ENCODE data around the gene LRP3.
"Not testable (repeated sequence)": the region's sequence is repeated elsewhere in the genome, so short reads cannot be mapped to it uniquely, and the experiment has no call there.

Gene LRP3, protein sequence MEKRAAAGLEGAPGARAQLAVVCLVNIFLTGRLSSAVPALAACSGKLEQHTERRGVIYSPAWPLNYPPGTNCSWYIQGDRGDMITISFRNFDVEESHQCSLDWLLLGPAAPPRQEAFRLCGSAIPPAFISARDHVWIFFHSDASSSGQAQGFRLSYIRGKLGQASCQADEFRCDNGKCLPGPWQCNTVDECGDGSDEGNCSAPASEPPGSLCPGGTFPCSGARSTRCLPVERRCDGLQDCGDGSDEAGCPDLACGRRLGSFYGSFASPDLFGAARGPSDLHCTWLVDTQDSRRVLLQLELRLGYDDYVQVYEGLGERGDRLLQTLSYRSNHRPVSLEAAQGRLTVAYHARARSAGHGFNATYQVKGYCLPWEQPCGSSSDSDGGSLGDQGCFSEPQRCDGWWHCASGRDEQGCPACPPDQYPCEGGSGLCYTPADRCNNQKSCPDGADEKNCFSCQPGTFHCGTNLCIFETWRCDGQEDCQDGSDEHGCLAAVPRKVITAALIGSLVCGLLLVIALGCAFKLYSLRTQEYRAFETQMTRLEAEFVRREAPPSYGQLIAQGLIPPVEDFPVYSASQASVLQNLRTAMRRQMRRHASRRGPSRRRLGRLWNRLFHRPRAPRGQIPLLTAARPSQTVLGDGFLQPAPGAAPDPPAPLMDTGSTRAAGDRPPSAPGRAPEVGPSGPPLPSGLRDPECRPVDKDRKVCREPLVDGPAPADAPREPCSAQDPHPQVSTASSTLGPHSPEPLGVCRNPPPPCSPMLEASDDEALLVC

DNA sequence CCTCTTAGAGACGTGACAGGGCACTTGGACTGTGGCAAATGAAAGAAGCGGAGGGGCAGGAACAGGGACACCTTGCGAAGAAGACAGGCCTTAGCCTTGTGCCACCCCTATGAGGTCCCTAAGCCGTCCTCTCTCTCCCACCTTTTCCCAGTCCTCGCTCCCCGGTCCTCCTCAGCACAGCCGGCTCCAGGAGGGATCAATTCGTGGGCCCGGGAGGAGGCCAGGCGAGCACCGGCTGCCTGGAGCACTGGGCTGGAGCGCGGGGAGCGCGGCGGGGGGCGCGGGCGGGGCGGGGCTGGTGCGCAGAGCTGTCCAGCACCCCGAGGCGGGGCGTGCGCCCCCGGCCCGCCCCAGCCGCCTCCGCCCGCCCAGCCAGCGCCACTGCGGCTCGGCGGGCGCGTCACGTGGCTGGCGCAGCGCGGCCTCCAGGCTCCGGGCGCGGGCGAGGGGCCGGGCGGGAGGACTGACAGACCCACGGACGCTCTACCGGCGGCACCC, at the start of gene LRP3:
LRP3 (plus strand) TSS at position 466 of the 498 bp plus-strand sequence. CDS start 456 bp downstream, outside the sequence.
- DNase-seq, result no peak

DNA sequence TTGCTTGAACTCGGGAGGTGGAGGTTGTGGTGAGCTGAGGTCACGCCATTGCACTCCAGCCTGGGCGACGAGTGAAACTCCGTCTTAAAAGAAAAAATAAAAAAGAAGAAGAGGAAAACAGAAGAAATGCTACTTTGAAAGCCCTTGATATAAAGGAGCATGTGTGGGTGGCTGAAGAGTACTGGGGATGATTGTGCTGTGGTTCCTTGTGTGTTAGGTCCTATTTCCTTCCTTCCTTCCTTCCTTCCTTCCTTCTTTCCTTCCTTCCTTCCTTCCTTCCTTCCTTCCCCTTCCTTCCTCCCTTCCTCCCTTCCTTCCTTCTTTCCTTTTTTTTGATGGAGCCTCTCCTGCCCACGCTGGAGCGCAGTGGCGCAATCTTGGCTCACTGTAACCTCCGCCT, 47.9 kb upstream of the LRP3 start:
- DNase-seq, result no peak

GRCh38 chr19:33147538-33147937, 46.6 kb upstream of the LRP3 start:
- no peak for DNase-seq

DNA sequence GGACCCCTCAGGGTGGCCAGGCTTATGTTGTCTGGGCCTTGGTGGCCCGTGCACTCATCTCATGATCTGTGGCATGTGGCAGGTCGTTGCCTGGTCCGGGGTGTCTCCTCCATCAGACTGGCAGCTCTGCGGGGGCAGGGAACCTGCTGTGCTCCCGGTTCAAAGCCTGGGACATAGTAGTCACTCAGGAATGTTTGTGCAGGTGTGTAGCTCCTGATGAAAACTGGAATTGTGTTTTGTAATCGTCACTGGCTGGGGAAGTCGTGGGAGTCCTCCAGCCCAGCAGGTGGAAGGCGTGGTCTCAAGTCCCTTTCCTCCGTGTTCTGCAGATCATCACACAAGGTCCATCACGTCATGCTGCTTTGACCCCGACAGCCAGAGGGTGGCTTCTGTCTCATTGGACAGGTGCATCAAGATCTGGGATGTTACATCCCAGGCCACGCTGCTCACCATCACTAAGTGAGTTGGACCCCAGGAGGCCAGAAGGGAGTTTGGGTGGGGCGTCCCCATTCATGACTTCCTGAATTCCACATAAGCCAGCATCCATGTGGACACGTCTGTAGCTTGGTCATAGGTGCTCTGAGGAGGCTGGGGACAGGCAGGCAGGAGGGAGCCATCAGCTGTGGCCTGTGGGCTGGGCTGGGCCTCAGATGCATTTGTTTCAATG, 43.1 kb upstream of the LRP3 start:
- DNase-seq, result no peak

DNA sequence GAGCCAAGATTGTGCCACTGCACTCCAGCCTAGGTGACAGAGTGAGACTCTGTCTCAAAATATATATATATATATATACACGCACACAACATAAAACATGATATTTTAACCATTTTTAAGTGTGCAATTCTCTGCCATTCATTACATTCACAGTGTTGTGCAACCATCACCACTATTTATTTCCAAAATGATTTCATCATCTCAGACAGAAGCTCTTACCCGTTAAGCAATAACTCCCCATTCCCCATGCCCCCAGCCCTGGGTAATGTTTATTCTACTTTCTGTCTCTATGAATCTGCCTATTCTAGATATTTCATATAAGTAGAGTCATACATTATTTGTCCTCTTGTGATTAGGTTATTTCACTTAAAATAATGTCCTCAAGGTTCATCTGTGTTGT, 42.0 kb upstream of the LRP3 start:
- no peak for DNase-seq

DNA sequence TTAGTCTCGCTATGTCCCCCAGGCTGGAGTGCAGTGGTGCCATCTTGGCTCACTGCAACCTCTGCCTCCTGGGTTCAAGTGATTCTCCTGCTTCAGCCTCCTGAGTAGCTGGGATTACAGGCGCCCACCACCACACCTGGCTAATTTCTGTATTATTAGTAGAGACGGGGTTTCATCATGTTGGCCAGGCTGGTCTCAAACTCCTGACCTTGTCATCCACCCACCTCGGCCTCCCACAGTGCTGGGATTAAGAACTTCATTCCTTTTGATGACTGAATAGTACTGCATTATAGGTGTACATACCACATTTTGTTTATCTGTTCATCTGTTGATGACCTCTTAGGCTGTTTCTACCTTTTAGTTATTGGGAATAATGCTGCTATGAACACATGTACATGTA, 41.5 kb upstream of the LRP3 start:
- not testable (repeated sequence) for DNase-seq

GRCh38 chr19:33154313-33154712, 39.8 kb upstream of the LRP3 start:
- DNase-seq, result not testable (repeated sequence)

- peak; percentile 50 for DNase-seq
These were observed 37.8 kb upstream of the LRP3 start for GRCh38 chr19:33156334-33156733.

- DNase-seq, result no peak
These were observed 36.2 kb upstream of the LRP3 start for GRCh38 chr19:33157906-33158305.

- DNase-seq, result no peak
These were observed 35.8 kb upstream of the LRP3 start for GRCh38 chr19:33158365-33158764.

GRCh38 chr19:33159149-33159548, 35.0 kb upstream of the LRP3 start:
- no peak for DNase-seq

- DNase-seq, result no peak
These were observed 34.2 kb upstream of the LRP3 start for GRCh38 chr19:33159893-33160292.

GRCh38 chr19:33161201-33161600, 32.9 kb upstream of the LRP3 start:
- no peak for DNase-seq

- no peak for DNase-seq
These were observed 30.6 kb upstream of the LRP3 start for GRCh38 chr19:33163481-33163880.

GRCh38 chr19:33166037-33166436, 28.1 kb upstream of the LRP3 start:
- DNase-seq, result not testable (repeated sequence)

DNA sequence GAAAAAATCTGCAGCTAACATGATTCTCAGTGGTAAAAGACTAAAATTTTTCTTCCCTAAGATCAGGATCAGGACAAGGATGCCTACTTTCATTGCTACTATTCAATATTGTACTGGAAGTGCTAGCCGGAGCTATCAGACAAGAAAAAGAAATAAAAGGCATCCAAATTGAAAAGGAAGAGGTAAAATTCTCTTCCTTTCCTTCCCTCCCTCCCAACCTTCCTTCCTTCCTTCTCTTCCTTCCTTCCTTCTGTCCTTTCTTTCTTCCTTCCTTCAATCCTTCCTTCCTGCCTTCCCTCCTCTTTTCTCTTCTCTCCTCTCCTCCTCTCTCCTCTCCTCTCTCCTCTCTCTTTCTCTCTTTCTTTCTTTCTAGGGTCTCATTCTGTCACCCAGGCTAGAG, 26.7 kb upstream of the LRP3 start:
- no peak for DNase-seq

- no peak for DNase-seq
These were observed 25.6 kb upstream of the LRP3 start for GRCh38 chr19:33168528-33168927.

DNA sequence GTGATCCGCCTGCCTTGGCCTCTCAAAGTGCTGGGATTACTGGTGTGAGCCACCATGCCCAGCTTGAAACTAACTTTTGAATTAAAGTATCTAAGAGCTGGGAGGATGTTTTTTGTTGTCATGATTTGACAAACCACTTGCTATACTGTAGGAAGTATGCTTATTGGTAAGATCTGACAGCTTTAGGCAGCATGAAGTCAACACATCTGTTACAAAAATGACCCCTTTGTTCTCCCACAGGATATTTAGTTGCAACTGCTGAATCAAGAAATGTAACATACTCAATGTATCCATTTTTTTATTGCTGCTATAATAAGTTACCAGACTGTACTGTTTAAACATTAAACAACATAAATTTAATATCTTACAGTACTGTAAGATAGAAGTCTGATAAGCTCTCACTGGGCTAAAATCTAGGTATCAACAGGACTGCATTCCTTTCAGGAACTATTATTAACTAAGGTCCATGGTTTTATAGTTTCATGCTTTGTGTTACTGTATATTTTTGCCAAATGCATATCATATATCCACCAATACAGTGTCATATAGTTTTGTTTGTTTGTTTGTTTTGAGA, 22.8 kb upstream of the LRP3 start:
- DNase-seq, result no peak

GRCh38 chr19:33171916-33172359, 22.2 kb upstream of the LRP3 start:
- DNase-seq, result peak; percentile 71

- no peak for DNase-seq
These were observed 19.9 kb upstream of the LRP3 start for GRCh38 chr19:33174186-33174585.

DNA sequence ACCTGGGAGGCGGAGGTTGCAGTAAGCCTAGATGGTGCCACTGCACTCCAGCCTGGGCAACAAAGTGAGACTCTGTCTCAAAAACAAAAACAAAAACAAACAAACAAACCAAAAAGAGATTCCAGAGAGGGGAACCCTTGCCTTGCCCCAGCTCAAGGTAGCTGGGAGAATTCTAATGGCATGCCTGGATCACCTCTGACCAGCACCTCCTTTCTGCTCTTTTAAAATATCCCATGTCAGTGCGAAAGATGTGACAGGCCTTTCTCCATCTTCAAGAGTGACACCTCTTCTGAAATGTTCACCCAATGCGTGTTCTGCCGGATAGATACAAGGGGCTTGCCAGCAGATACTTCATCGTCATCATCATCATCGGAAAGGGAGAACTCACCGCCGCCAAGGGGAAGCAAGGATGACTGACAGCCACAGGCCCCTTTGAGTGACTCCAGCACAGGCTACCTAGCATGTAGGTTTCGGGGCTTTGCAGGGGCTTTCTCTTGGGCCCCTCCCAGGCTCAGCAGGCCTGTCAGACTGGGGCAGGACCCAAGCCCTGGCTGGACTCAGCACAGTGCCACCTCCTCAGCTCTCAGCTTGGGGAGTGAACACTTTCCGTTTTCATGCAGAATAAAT, 18.9 kb upstream of the LRP3 start:
- DNase-seq, result no peak

GRCh38 chr19:33175886-33176669, 18.1 kb upstream of the LRP3 start:
- peak; percentile 19 for DNase-seq

All from HCEC 1CT (cell line).